GM19438 (cell line): ENCODE measurements around the gene ZBTB33.

Experiments
- ATAC-seq: cut with Tn5 transposase; IDR thresholded peaks from one replicate; pipeline ENCODE4 v1.9.1; 2021; ENCODE audit warnings: low read depth; ENCODE audit not compliant: unreplicated experiment

ZBTB33 gene

GRCh38 chrX:120304256-120304655 is 53.6 kb downstream of the ZBTB33 start:
- no peak for ATAC-seq

- ATAC-seq = no peak
Observed at GRCh38 chrX:120305531-120306141, 55.0 kb downstream of the ZBTB33 start.

GRCh38 chrX:120306630-120307029 is 56.0 kb downstream of the ZBTB33 start:
- ATAC-seq = no peak
